HL-60 (cell line): ENCODE results near the gene RAB21.
"Not testable (repeated sequence)": the region's sequence is repeated elsewhere in the genome, so short reads cannot be mapped to it uniquely, and the experiment has no call there.

Experiments
- DNase-seq, 2 experiments: peaks; one replicate each; pipeline ENCODE4 v3.0.0-alpha.2; 2010 to 2020; ENCODE audit warnings: low read depth in 1 of 2, low spot score in 1 of 2
- H3K27ac ChIP-seq: fragments of 250-450 bp; sonication (Bioruptor Pico); replicated peaks from 2 replicates; pipeline ENCODE4 v1.5.1; 2020; ENCODE audit warnings: mild to moderate bottlenecking, moderate library complexity
- H3K27me3 ChIP-seq: fragments of 250-450 bp; sonication (Bioruptor Pico); 2 replicates; pipeline ENCODE4 v1.5.1; 2021; ENCODE audit warnings: mild to moderate bottlenecking, moderate library complexity; ENCODE audit not compliant: insufficient read depth, poor library complexity, severe bottlenecking
- H3K4me3 ChIP-seq: replicated peaks from 2 replicates; pipeline ENCODE4 v1.5.1; 2011; ENCODE audit warnings: mild to moderate bottlenecking, control low read depth, low read length; ENCODE audit not compliant: insufficient read depth
- CTCF ChIP-seq: IDR thresholded peaks from one replicate; pipeline ENCODE4 v1.5.1; 2011; ENCODE audit warnings: low read length, control low read depth, inconsistent platforms; ENCODE audit not compliant: insufficient read depth
- GABPA ChIP-seq: IDR thresholded peaks from 2 replicates; pipeline ENCODE4 v1.6.1; 2012; ENCODE audit warnings: low read depth
- POLR2AphosphoS5 ChIP-seq: IDR thresholded peaks from 2 replicates; pipeline ENCODE4 v1.6.1; 2012; ENCODE audit warnings: low read depth
- REST ChIP-seq: IDR thresholded peaks from 2 replicates; pipeline ENCODE4 v1.6.1; 2012; ENCODE audit warnings: low read depth; ENCODE audit not compliant: insufficient replicate concordance
- SPI1 ChIP-seq: IDR thresholded peaks from 2 replicates; pipeline ENCODE4 v1.6.1; 2012; ENCODE audit warnings: low read depth, mild to moderate bottlenecking, borderline replicate concordance

The RAB21 gene

DNA sequence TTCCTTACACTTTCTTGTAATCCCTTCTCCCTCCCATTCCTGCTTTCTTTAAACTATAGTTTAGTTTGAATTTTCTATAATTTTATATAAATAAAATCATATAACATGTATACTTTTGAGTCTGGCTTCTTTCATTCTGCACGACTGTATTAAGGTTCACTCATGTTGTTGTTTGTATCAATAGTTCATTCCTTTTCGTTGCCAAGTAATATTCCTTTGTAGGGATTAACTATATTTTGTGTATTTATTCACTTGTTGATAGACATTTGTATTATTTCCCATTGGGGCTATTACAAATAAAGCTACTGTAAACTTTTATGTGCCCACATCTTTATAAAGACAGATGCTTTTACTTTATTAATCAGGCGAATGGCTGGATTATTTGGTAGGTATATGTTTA is 45.5 kb downstream of the RAB21 start:
- TF ChIP-seq REST (no peak), CTCF (no peak), POLR2AphosphoS5 (no peak), GABPA (no peak), SPI1 (no peak)
- Histone ChIP-seq H3K4me3 (no peak overlapping the region), H3K27ac (no peak overlapping the region), H3K27me3 (no peaks in the 10 kb centered on the region)
- DNase-seq = no peak

- no peaks in the 10 kb centered on the region for H3K27me3 ChIP-seq
- no peak overlapping the region for H3K4me3 ChIP-seq
- DNase-seq = no peak
- no peak overlapping the region for H3K27ac ChIP-seq
- no peak for TF ChIP-seq GABPA
- no peak for TF ChIP-seq REST
- no peak for TF ChIP-seq POLR2AphosphoS5
- TF ChIP-seq CTCF = no peak
- TF ChIP-seq SPI1 = no peak
These were observed 49.8 kb downstream of the RAB21 start for GRCh38 chr12:71804505-71804904.

GRCh38 chr12:71810921-71811320 is 56.3 kb downstream of the RAB21 start:
- no peak for TF ChIP-seq CTCF
- Histone ChIP-seq H3K4me3 (no peak overlapping the region), H3K27ac (no peak overlapping the region), H3K27me3 (no peaks in the 10 kb centered on the region)
- DNase-seq = no peak

DNA sequence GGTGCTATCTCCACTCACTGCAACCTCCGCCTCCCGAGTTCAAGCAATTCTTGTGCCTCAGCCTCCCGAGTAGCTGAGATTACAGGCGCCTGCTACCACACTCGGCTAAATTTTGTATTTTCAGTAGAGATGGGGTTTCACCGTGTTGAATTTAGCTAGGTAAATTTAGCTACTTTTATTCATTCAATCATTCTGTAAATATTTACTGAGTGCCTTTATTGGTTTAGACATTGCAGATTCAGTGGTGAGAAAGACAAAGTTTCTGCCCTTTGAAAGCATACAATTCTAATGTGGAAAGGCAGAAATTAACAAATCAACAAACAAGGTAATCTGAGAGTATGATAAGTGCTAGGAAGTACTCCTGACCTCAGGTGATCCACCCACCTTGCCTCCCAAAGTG is 60.6 kb downstream of the RAB21 start:
- not testable (repeated sequence) for H3K27ac ChIP-seq, DNase-seq, H3K27me3 ChIP-seq, H3K4me3 ChIP-seq

GRCh38 chr12:71822088-71822487 is 67.4 kb downstream of the RAB21 start:
- not testable (repeated sequence) for H3K27me3 ChIP-seq, H3K27ac ChIP-seq, DNase-seq, H3K4me3 ChIP-seq
